ENCODE results near the gene CALD1.

Gene CALD1

GRCh38 chr7:134789967-134790685 lies 10.7 kb downstream of the CALD1 start:
- DNase-seq = no peak

DNA sequence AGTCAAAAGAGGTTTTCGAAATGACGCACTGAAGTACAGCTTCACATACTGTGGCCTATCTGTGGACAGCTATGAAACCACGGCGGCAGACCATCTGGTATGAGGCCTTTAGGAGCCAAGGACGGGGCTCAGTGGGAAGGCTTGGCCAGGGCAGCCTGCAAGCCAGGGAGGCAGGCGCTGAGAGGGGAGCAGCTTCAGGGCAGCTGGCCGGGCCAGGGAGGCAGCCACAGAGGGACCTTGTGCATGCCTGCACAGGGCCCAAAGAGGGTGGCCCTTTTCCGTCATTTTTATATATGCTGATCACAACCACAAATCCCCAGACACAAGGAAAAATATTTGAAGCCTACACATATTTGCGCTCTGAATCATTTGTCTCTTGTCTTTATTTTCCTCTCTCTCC lies 13.5 kb downstream of the CALD1 start:
- DNase-seq = no peak

DNA sequence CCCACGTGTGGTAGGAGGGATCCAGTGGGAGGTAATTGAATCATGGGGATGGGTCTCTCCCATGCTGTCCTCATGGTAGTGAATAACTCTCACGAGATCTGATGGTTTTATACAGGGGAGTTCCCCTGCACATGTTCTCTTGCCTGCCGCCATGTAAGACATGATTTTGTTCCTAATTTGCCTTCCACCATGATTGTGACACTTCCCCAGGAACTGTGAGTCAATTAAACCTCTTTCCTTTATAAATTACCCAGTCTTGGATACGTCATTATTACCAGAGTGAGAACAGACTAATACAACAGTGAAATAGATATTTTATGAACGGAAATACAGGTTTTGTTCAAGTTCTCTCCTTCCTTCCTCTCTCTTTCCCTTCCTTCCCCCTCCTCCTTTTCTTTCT lies 15.8 kb downstream of the CALD1 start:
- DNase-seq = no peak

- DNase-seq = no peak
Observed at GRCh38 chr7:134798155-134798554, 18.7 kb downstream of the CALD1 start.

GRCh38 chr7:134799377-134799776 lies 19.9 kb downstream of the CALD1 start:
- no peak for DNase-seq

DNA sequence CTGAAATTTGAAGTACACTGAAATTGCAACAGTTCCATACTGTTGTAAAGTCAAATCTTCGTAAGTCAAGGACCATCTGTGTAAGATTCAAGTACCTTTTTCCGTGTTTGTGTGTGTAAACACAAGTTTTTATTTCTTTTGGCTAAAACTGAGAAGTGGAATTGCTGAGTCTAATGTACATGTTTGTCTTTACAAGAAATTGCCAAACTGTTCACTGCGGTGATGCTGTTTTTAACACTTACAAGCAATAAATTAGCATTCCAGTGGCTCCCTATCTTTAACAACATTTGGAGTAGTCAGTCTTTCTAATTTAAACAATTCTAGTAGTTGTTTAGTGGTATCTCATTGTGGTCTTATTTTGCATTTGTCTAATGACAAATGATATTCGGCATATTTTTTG lies 23.3 kb downstream of the CALD1 start:
- no peak for DNase-seq

DNA sequence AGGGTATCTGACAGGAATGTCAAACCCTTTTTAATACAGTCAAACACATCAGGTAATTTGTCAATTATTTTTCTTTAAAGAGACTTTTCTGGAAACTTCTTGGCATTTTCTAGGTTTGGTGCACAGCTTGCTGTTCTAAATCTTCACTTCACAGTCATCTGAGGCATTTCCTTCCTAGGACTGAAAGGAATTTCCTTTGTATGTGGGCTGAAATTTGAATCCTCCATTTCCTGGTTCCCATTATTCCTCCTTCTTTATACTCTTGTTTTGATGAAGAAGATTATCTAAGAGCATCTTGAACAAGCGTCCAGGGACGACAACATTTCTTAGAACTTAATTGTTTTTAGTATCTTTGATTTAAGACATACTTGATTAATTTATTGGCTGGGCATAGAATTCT lies 24.9 kb downstream of the CALD1 start:
- DNase-seq = no peak

- DNase-seq = no peak
Observed at GRCh38 chr7:134804854-134805253, 25.4 kb downstream of the CALD1 start.

GRCh38 chr7:134806197-134806596 lies 26.8 kb downstream of the CALD1 start:
- no peak for DNase-seq

GRCh38 chr7:134809616-134810015 lies 30.2 kb downstream of the CALD1 start:
- DNase-seq = no peak

DNA sequence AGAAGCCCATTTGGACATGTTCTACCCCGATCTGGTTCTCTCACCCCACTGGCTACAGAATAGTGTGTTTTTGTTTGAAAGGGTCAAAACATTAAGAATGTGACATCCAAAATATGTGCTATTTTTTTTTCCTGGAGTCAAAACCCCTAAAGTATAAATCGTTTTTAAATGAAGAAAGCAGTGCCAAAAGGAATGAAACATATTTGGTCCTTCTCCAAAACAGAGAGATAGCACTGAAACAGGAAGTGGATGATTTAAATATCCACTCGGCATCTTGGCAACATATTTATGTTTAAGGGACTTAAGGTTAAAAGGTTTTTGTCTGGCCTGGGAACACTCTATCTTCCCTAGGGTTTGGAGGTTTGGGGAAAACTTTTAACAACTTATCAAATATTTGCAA lies 32.3 kb downstream of the CALD1 start:
- no peak for DNase-seq

GRCh38 chr7:134813663-134814396 lies 34.4 kb downstream of the CALD1 start:
- DNase-seq = no peak

GRCh38 chr7:134814730-134815364 lies 35.4 kb downstream of the CALD1 start:
- DNase-seq = no peak

DNA sequence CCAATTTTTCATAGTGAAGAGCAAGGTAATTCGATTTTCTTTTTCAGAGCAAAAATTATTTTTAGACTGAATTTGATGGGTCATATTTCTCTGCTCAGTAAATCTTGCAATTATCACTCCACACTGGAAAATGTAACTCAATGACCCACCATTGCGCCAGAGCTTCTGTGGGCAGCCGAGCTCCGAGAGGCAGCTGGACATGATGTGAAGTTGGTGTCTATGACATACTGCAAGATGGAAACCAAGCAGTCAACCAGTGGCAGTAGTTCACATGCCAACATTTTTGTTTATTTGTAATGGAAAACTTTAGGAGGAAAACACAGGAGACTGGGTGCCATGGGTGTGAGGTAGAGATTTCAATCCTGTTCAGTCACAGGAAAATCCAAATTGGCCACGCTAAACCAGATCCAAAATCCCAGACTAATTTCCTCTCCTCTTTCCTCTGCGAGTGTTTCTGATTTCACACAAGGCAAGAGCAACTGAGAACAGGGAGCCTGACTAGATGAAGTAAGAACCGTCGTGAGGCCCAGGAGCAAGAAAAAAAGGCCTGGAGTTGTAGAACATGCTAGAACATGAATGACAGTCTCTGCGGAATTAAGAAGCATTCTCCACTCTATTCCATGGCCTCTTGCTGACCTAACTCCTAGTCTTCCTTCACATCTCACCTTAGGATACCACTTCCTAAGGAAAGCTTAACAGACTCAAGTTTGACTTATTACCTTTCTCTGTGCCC lies 39.3 kb downstream of the CALD1 start:
- no peak for DNase-seq

GRCh38 chr7:134819401-134819800 lies 40.0 kb downstream of the CALD1 start:
- no peak for DNase-seq

- no peak for DNase-seq
Observed at GRCh38 chr7:134820295-134820694, 40.9 kb downstream of the CALD1 start.

DNA sequence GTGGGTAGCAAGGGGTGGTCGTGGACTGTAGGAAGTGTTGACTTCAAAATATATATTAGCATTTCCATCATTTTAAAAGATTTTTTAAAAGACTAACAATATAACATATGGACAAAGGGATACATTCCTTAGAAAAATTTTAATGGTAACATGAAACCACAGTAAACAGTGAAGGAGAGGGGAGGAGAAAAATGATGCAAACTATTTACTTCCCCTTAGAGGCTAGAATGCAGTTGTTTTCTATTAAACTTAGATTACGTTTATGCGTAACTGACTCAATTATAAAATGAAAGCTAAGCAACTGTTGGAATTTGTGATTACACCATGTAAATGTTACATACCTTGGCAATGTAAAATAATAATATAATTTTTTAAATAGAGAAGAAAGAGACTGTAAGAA lies 41.3 kb downstream of the CALD1 start:
- DNase-seq = no peak

DNA sequence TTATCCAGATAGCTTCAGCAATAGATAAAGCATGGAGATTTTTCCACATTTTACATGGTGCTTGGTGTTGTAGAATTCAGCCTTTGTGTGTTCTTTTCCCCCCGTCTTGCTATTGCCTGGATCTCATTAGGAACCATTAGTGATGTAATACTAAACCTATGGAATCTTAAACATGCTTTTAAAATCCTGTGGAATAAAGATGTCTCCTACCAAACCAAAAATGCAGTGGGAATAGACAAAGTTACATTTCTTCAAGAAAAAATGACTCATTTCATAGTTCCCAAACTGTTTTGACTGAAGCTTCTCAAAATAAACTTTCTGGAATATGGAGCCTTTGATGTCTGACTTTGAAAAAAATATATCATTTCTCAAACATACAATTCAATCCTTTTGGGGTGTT lies 44.0 kb downstream of the CALD1 start:
- DNase-seq = no peak

- no peak for DNase-seq
Observed at GRCh38 chr7:134825666-134826065, 46.2 kb downstream of the CALD1 start.

- DNase-seq = no peak
Observed at GRCh38 chr7:134826105-134826504, 46.7 kb downstream of the CALD1 start.

DNA sequence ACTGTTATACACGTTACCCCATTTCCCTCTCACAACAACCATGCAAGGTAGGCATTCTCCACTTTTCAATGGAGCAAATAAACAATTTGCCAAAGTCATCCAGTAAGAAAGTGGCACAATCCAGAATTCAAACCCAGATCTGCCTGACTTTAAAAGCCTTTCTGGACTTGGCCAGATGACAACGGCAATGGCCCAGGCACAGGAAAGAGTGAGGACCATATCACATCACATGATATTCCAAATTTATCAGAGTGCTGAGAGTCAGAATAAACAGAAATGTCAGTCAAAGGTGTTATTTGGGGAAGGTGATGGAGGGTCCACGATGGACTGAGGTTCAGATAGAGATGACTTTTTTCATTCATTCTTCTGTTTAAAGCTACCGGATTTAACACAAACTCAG lies 48.0 kb downstream of the CALD1 start:
- DNase-seq = no peak

- DNase-seq = no peak
Observed at GRCh38 chr7:134827889-134828288, 48.5 kb downstream of the CALD1 start.

DNA sequence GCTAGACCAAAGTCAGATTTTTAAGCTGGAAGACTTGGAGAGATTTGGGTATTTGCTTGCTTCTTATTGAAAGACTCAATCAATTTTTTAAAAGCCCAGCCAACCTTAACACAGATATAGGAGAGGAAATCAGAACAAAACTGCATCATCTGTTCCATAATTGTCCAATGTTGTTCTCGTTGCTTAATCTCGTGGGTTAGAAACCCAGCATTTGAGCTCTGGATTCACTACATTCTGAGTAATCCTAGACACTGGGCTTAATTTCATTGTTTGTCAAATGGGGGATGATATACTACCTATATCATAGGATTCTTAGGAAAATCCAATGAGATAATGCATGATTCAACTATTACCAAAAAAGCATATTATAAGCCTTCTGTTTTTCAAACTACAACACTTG lies 48.9 kb downstream of the CALD1 start:
- no peak for DNase-seq
